C4-2B (cell line): Measurements from ENCODE around the gene HS2ST1.

Experiments
- CTCF ChIP-seq: fragments of 450-650 bp; conservative IDR thresholded peaks from 2 replicates; pipeline ENCODE4 v1.5.1; 2017; ENCODE audit warnings: mild to moderate bottlenecking
- ZFX ChIP-seq: fragments of 450-650 bp; IDR thresholded peaks from 2 replicates; pipeline ENCODE4 v1.6.1; 2017

DNA sequence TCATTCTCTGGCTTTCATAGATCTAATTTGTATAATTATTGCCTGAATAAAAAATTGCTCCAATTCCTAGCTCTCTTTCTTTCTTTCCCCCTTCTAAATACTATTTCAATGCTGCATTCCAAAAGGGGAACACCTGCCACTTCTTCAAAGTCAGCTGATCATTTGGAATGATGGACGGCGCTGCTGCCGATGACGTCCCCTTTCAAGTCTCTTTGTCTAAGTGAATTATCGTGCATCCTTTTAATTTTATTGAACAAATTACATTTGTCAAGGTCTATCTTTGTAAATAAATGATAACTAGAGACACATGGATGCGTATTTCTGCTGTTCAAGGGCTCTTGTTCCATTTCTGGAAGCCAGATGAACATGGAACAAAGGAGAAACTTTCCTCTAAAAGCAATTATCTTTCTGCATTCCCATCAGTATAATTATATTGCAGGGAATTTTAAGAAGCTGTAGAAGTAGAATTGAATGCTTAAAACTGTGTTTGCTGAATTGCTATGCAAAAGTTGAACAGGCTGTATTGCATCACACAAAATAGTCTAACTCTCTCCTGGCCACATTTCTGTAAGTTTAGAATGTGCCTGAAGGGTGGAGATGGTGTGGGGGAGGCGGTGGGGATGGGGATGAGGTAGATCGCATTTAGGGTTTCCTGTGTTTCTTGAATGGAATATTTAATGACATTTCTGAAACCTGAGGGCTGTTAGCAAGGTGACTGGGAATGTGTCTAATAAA is 222.3 kb downstream of the HS2ST1 start:
- TF ChIP-seq CTCF (no peak), ZFX (no peak)
